GM18868 (cell line): ENCODE measurements around the gene NDEL1.

Experiments
- ATAC-seq: cut with Tn5 transposase; IDR thresholded peaks from one replicate; pipeline ENCODE4 v1.9.1; 2021; ENCODE audit warnings: mild to moderate bottlenecking, moderate library complexity; ENCODE audit not compliant: unreplicated experiment

Gene NDEL1

DNA sequence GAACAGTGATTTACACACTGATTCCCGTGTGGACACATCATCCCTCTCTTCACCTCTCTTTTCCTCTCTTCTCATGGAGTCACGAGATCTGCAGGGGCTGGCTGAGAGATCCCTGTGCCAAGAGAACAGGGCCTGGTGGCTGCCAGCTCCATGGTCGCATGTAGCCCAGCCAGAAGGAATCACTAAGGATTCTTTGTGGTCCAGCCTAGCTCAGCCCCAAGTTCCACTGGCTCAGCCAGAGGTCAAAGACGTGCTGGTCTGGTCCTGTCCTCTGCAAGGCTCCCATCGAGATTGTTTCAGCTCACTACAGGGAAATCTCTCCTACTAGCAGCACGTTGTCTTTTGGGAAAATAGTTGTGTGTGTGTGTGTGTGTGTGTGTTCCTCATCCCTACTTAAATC, 66.4 kb downstream of the NDEL1 start:
- ATAC-seq = no peak

DNA sequence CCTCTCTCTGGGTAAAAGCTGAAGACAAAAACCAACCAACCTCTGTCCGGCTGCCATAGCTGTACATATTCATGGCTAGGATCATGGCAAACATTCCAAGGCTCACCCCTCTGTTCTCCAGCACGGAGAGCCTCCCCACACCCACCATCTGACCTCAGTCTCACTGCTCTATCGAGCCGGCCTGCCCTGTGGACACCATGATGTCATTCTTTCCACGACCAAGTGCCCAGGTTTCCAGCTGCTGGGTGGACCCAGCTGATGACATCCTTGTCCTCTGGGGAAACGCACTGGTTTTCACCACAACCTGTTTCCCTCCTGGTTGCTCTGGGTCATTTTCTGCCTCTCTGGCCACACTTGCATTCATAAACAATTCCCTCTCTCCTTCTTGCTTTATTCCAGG, 67.7 kb downstream of the NDEL1 start:
- no peak for ATAC-seq

DNA sequence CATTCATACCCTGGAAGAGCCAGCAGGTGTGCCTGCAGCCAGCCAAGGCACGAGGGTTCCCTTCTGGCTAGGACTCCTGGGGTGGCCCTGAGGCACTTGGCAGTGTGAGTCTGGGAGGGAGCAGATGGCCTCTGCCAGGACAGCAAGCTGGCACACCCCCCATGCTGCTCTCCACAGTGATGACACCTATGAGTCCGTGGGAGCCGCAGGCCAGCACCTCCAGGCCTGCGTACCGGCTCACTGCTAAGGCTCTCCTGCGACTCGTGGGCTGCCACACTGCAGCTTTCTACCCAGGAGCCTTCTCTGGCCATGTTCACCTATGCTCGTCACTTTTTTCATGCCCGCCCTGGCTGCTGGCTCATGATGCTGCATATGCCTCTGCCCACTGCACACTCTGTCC, 68.1 kb downstream of the NDEL1 start:
- ATAC-seq = no peak

DNA sequence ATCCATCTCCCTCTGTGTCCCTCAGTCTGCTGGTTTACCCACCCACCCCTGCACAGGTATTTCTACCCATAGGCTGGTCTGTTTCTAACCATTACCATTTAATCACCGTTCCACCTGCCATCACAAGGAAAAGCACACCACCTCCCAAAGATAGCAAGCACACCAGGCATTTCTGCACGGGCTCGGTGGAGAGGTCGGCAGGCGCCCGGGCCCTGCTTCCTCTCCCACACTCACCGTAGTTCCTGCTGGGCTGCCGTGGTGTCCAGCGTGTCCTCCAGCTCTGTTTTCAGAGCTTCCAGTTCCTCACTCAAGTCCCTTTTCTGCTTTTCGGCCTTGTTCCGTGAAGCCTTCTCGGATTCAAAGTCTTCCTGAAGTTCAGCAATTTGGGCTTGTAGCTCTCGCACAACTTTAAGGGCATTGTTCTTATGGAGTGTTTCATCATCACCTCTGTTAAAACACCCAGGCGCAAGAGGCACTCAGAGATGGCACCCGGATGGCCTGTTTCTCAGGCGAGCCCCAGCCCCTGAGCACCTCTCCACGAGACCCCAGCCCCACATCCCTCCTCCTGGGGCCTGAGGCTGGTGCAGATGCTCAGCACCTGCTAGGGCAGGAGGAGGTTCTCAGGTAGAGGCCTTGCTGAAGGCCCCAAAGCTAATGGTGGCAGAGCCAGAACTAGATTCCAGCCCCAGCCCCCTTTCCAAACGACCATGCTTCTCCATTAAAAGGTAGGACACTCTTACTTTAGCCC, 69.0 kb downstream of the NDEL1 start:
- no peak for ATAC-seq

DNA sequence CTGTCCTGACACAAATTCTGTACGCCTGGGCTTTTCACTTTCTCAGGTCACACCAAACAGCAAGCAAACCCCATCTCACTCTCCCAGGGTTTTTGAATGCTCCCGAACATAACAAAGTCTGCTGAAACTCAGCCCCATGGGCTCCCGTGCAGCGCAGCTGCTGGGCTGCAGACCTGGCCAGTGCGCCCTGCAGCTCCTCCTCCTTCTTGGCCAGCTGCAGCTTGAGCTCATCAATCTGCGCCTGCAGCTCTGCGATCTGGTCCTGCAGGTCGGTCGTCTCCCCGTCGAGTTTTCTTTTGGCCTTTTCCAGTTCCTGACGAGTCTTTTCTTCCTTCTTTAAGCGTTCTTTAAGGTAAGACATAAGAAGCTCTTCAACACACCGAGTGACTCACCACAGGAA, 70.5 kb downstream of the NDEL1 start:
- no peak for ATAC-seq

DNA sequence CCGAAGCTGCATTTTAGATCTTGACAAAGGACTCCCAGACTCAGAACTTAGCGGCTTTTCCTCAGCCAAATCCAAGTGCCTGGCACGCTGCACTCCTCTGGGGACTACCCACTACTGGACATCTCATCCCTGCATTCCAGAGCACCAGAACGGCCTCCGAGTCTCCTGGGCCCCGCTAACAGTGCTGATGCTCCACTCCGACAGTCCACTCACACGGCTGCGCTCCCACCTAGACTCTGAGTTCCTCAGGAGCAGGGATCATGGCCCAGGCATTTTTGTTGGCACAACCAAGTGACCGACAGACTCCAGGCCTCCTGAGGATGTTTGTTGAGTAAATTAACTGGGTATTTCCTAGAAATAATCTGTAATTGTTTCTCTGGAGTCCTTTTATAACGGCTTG, 79.1 kb downstream of the NDEL1 start:
- no peak for ATAC-seq
